ENCODE results near the gene FGG.

DNA sequence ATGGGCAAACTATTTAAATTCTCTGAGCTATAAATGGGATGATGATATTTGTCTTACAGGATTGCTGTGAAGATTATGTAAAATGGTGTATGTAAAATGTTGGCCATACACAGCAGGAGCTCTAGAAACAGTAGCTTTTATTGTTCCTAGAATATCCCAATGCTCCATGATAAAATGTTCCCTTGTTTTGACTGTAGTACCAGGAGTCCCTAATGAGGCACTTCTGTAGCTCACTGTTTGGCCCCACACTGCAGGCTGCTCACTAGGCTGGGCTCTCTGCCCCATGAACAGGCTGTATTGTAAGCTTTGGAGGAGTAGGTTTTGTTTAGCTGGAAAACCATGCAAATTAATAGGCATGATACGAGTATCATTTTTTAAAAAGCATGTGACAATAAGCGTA lies 18.6 kb downstream of the FGG start:
- TF ChIP-seq ZNF777 (tag by site-specific recombination; IDR thresholded peaks at IDR 0.05; ENCODE audit: borderline replicate concordance) (no peak), ZNF830 (tag by site-specific recombination; IDR thresholded peaks at IDR 0.05; ENCODE audit: low read depth) (no peak)
- TF ChIP-seq, protein P1, sequence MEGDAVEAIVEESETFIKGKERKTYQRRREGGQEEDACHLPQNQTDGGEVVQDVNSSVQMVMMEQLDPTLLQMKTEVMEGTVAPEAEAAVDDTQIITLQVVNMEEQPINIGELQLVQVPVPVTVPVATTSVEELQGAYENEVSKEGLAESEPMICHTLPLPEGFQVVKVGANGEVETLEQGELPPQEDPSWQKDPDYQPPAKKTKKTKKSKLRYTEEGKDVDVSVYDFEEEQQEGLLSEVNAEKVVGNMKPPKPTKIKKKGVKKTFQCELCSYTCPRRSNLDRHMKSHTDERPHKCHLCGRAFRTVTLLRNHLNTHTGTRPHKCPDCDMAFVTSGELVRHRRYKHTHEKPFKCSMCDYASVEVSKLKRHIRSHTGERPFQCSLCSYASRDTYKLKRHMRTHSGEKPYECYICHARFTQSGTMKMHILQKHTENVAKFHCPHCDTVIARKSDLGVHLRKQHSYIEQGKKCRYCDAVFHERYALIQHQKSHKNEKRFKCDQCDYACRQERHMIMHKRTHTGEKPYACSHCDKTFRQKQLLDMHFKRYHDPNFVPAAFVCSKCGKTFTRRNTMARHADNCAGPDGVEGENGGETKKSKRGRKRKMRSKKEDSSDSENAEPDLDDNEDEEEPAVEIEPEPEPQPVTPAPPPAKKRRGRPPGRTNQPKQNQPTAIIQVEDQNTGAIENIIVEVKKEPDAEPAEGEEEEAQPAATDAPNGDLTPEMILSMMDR (tag by site-specific recombination; IDR thresholded peaks at IDR 0.05): no peak

All from HEK293 (cell line).